ENCODE results near the gene LTBP4. TPM values are rescaled to one million over a fixed set of nuclear protein-coding genes. Genes with fewer than 3 reads are reported as not detected.

Gene LTBP4
- polyA plus RNA-seq, 1 of the 3 experiments (the other 2 are of a cell fraction) = 24.8 TPM

DNA sequence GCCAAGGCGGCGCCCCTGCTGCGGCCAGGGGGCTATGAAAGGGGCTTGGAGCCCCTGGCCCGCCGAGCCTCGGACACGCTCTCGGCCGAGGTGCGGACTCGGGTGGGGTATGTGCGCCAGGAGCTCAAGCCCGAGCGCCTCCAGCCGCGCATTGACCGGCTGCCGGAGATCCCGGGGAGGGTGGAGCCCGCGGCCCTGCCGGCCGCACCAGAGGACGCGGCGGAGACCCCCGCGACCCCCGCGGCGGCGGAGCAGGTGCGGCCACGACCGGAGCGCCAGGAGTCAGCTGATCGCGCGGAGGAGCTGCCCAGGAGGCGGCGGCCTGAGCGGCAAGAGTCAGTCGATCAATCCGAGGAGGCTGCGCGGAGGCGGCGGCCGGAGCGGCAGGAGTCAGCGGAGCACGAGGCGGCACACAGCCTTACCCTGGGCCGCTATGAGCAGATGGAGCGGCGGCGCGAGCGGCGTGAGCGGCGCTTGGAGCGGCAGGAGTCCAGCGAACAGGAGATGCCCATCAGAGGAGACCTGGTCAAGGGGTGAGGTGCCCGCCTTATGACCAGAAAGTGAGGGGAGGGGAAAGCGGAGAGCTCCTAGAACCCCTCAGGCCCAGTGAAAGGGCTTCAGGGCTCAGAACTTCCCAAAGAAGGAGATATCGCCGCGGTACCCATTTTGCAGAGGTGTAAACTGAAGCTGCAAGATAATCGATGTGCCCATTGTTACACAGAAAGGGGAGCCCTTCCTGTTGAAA is 33.2 kb upstream of the LTBP4 start (continued):
- TF ChIP-seq REST (IDR thresholded peaks at IDR 0.05; ENCODE audit: low read depth, low read length) (no peak), RXRA (IDR thresholded peaks at IDR 0.05; ENCODE audit: borderline replicate concordance, low read depth) (no peak), TAF1 (IDR thresholded peaks at IDR 0.05; ENCODE audit: borderline replicate concordance, low read depth, low read length) (no peak), NFIC (IDR thresholded peaks at IDR 0.05; ENCODE audit: borderline replicate concordance) (no peak), POLR2AphosphoS5 (IDR thresholded peaks at IDR 0.05; ENCODE audit: low read depth, low read length) (no peak), RFX5 (IDR thresholded peaks at IDR 0.05; ENCODE audit: low read length) (no peak)
- TF ChIP-seq, protein P1, sequence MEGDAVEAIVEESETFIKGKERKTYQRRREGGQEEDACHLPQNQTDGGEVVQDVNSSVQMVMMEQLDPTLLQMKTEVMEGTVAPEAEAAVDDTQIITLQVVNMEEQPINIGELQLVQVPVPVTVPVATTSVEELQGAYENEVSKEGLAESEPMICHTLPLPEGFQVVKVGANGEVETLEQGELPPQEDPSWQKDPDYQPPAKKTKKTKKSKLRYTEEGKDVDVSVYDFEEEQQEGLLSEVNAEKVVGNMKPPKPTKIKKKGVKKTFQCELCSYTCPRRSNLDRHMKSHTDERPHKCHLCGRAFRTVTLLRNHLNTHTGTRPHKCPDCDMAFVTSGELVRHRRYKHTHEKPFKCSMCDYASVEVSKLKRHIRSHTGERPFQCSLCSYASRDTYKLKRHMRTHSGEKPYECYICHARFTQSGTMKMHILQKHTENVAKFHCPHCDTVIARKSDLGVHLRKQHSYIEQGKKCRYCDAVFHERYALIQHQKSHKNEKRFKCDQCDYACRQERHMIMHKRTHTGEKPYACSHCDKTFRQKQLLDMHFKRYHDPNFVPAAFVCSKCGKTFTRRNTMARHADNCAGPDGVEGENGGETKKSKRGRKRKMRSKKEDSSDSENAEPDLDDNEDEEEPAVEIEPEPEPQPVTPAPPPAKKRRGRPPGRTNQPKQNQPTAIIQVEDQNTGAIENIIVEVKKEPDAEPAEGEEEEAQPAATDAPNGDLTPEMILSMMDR (IDR thresholded peaks at IDR 0.05) = no peak

DNA sequence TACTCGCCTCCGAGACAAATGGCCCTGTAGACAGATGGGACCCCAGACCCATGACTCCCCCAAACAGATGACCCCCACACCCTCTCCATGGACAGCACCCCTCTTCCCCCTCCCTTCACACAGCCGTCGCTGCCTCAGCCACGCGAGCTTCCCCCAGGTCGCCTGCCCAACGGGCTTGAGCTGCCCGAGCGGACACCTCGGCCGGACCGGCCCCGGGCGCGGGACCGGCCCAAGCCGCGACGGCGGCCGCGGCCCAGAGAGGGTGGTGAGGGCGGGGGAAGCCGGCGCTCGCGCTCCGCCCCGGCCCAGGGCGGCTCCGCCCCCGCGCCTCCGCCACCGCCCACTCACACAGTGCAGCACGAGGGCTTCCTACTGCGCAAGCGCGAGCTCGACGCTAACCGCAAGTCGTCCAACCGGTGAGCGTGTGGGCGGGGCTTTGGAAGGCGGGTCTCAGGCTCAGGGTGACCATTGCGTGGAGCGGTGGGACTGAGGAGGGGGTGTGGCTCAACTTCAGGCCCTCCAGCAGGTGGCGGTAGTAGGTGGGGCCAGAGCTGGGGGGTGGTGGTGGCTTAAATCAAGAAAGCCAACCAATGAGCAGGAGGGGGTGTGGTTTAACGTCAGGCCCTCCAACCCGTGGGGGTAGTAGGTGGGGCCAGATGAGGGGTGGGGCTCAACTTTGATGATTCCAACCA is 30.7 kb upstream of the LTBP4 start:
- Histone ChIP-seq H3K4me3 (ENCODE audit: low read depth in 2 of 2, low read length in 1 of 2) (peak overlapping the region; percentile 58 to 76), H2AFZ (ENCODE audit: low read depth) (peak overlapping the region; percentile 86; the same call in 1 of the 2 replicates), H3F3A (replicated peaks; ENCODE audit: insufficient read depth) (peaks cover 8% of the 10 kb centered on the region), H3K4me1 (ENCODE audit: control insufficient read depth in 1 of 2, insufficient read depth in 2 of 2, low read depth in 1 of 2, low read length in 1 of 2) (peaks cover 0 to 9% of the 10 kb centered on the region in 2 experiments; a peak in 1 of 4 replicates), H3K27ac (ENCODE audit: low read depth in 2 of 2, low read length in 1 of 2) (peak overlapping the region; percentile 51 to 87; a peak in 3 of 4 replicates), H3K9ac (peak overlapping the region; percentile 99), H3K4me2 (peak overlapping the region; percentile 99), H3K9me2 (no peaks in the 10 kb centered on the region), H3K36me3 (replicated peaks in 1 of 2; ENCODE audit: control insufficient read depth in 1 of 2, insufficient read depth in 2 of 2, low read length in 1 of 2) (no peaks in the 10 kb centered on the region), H4K20me1 (ENCODE audit: insufficient read depth) (no peaks in the 10 kb centered on the region), H3K27me3 (ENCODE audit: insufficient read depth) (no peaks in the 10 kb centered on the region), H3K79me2 (ENCODE audit: insufficient read depth) (no peaks in the 10 kb centered on the region), H3K9me3 (no peaks in the 10 kb centered on the region)
- POLR2A ChIA-PET = interaction anchor here (0.6 to 1.0 kb wide), 4 partner anchors 21 to 105 kb away, joined by 3 read pairs; partner anchors contain the start of gene BLVRB
- CTCF ChIA-PET = interaction anchor here (1.1 to 1.8 kb wide), 4 partner anchors 21 to 106 kb away, joined by 3 to 11 read pairs (median 8); no protein-coding TSS in a partner anchor
- TF ChIP-seq NRF1 (IDR thresholded peaks at IDR 0.05; ENCODE audit: low read depth, low read length) (peak; percentile 86), POLR2AphosphoS5 (IDR thresholded peaks at IDR 0.05; ENCODE audit: low read depth, low read length) (0 out of 2 replicates have a peak, but pooled peaks have one; percentile 31), RCOR1 (IDR thresholded peaks at IDR 0.05; ENCODE audit: low read length) (no peak), RXRA (IDR thresholded peaks at IDR 0.05; ENCODE audit: borderline replicate concordance, low read depth) (no peak), CHD2 (IDR thresholded peaks at IDR 0.05; ENCODE audit: low read length, partially characterized antibody) (peak; percentile 47), MXI1 (IDR thresholded peaks at IDR 0.05; ENCODE audit: low read depth, low read length) (peak; percentile 48), MEF2A (IDR thresholded peaks at IDR 0.05; ENCODE audit: borderline replicate concordance, low read depth) (no peak), MAX (IDR thresholded peaks at IDR 0.05; ENCODE audit: low read depth) (peak; percentile 8)
- peak; percentile 98 for DNase-seq
- WGBS (ENCODE audit: low lambda C conversion rate) = 2% methylated on average over 19 of the region's 53 CpGs
